ENCODE measurements around the gene RALGAPB.
"Not testable (repeated sequence)": the region's sequence is repeated elsewhere in the genome, so short reads cannot be mapped to it uniquely, and the experiment has no call there.

RALGAPB gene

DNA sequence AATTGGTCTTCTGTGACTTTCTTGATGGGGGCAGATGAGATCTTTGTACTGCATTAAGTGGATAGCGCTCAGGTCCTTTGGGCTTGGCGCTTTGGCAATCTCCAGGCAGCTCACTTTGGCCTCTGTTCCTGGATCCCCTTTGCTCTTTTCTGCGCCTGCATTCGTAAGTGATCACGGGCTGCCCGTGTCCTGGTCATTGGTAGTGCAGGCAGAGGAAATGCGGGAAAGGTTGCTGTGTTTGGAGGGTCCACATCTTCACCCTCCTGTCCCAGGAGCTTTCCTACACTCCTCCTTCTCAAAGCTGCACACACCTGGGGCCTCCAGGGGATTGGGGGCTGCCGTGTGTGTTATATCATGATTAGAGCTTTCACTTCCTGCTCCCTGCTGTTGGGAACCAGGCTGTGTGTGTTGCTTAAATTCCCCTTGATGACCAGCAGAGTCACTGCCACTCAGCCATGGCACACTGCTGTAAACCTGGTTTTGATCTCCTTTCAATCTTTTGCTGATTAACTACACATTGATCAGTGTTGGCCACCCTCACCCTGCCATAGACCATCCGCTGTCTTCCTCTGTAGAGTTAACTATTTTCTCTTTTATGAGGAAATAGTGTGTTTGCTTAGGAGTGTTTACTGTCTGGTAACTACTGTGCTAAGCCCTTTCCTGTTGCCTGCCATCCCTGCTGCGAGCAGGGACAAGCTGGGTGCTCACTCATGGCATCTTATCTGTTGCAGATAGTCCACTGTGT lies 24.5 kb upstream of the RALGAPB start:
- no peak for DNase-seq

- DNase-seq: no peak
These were observed 23.6 kb upstream of the RALGAPB start for GRCh38 chr20:38449046-38449445.

DNA sequence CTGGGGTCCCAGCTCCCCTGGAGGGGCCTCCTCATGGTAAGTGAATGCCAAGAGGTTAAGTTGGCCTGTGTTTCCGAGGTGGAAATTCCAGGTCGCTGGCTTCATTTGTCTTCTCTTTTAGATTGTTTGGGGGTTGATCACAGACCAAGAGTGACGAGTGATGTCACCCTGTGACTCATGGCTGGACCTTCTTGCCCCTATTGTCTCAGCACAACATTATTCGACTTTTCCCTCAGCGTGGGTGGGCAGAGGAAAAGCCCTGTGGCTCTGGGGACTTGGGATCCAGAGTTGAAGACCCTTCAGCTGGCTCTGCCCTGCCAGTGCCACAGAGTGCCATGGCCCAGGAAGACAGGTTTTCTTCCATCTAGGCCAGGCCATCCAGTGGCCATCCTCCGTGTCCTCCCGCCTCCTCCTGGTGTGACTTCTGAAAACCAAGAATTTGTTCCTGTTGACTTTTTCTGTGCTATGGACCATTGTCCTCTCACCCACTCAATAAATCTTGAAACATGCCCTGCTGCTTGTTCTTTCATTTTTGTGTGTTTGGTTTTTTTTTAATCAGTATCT lies 22.1 kb upstream of the RALGAPB start:
- DNase-seq: no peak

GRCh38 chr20:38452880-38453624 lies 19.6 kb upstream of the RALGAPB start:
- DNase-seq: no peak

DNA sequence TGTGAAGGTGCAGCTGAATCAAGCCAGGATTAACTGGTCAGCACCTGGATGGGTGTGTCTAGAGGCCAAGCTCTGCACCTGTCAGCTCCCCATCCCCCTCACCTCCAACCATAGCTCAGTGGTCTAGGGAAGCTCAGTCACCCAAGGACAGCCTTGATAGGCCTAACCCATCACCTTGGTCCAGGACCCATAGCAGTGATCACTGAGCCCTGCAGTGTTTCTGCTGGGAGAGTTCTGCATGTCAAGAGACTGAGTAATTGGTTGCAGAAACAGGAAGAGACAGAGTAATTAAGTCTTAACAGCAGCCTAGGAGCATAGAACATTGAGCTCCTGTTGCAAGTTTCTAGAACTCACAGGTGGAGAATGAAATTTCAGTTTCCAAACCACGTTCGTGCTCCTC lies 18.7 kb upstream of the RALGAPB start:
- DNase-seq: no peak

GRCh38 chr20:38454556-38455473 lies 17.8 kb upstream of the RALGAPB start:
- no peak for DNase-seq

DNA sequence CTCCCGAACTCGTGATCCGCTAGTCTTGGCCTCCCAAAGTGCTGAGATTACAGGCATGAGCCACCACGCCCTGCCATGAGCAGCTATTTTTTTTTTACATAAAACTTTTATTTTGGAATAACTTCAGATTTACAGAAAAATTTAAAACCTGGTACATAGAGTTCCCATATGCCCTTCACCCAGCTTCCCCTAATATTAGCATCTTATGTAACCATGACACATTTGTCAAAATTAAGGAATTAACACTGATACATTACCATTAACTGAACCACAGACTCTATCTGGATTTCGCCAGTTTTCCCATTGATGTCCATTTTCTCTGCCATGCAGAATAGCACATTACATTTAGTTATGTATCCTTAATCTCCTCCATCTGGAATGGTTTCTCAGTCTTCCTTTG lies 14.3 kb upstream of the RALGAPB start:
- no peak for DNase-seq

- DNase-seq: peak; percentile 40
These were observed 12.5 kb upstream of the RALGAPB start for GRCh38 chr20:38460040-38460623.

GRCh38 chr20:38460631-38461030 lies 12.0 kb upstream of the RALGAPB start:
- not testable (repeated sequence) for DNase-seq

GRCh38 chr20:38461167-38461566 lies 11.5 kb upstream of the RALGAPB start:
- DNase-seq: not testable (repeated sequence)

GRCh38 chr20:38461569-38461968 lies 11.1 kb upstream of the RALGAPB start:
- DNase-seq: not testable (repeated sequence)

- DNase-seq: no peak
These were observed 6.5 kb upstream of the RALGAPB start for GRCh38 chr20:38466171-38466570.

- DNase-seq: no peak
These were observed 5.7 kb upstream of the RALGAPB start for GRCh38 chr20:38466983-38467382.

- no peak for DNase-seq
These were observed 1.4 kb upstream of the RALGAPB start for GRCh38 chr20:38471245-38471644.

DNA sequence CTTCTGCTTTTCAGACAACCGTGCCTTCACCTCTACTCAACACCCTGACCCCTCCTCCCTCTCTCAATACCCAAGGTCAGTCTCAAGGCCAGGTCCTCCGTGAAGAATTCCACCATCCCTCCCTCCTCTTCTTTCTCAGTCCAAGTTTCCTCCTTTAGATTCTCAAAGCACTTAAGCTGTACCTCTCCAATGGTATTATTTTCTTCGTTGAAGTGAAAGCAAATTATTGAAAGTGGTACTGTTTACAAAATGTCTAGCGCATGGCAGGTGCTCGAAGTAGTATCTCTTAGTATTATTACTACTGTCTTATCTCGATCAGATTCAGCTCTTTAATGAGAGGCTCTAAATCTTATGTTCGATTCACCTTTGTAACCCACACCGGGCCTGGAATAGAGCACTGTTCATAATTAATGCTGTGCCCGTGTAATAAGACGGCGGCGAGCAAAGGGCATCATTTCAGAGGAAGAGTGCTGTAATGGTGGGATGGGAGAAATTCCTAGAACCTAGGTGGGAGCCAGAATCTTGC lies 593 bp upstream of the RALGAPB start:
- DNase-seq: no peak

GRCh38 chr20:38473367-38473795 lies 738 bp downstream of the RALGAPB start:
- DNase-seq: no peak

DNA sequence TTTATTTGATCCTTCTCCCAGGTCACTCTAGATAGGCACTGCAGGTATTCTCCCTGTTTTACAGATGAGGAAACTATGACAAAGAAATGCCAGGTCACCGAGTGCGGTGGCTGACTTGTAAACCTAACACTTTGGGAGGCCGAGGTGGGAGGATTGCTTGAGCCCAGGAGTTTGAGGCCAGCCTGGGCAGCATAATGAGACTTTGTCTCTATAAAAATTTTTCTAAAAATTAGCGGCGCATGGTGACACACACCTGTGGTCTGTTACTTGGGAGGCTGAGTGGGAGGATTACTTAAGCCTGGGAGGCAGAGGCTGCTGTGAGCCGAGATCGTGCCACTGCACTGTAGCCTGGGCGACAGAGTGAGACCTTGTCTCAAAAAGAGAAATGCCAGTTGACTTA lies 5.1 kb downstream of the RALGAPB start:
- DNase-seq: no peak

DNA sequence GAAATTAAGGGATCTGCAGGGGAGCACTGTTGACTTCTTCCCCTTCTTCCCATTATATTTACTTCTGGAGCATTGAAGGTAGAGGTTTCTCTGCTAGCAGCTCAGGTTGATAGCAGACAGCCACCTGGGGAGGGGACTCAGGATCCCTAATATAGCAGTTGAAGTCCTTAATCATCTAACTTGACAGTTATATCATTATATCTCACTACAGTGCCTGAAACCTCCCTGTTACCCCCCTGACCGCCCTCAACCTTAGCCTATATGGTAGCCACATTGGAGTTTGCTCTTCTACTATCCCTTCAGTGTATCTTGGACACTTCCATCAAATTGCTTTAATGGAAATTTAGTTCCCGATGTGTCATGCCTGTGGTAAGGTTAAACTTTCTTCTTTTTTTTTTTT lies 7.0 kb downstream of the RALGAPB start:
- DNase-seq: no peak

GRCh38 chr20:38485041-38485440 lies 12.4 kb downstream of the RALGAPB start:
- DNase-seq: no peak

DNA sequence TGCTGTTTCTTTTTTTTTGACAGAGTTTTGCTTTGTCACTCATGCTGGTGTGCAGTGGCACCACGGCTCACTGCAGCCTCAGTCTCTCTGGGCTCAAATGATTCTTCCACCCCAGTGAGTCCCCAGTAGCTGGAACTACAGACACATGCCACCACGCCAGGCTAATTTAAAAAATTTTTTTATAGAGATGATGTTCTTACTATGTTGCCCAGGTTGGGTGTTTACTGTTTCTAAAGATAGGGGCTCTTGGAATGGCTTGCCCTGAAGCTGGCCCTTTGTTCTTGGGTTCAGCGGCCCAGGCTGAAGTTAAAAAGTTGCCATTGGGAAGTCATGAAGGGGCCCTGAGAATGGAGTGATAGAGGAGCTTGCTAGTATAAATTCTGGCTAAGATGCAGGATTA lies 16.5 kb downstream of the RALGAPB start:
- DNase-seq: no peak

- DNase-seq: no peak
These were observed 24.7 kb downstream of the RALGAPB start for GRCh38 chr20:38497246-38497935.

- no peak for DNase-seq
These were observed 26.3 kb downstream of the RALGAPB start for GRCh38 chr20:38498909-38499308.
